NCI-H2227 (cell line): ENCODE measurements around the gene SMG6.

Source experiments
- DNase-seq: peaks from one replicate; lab custom pipeline; 2025; ENCODE audit not compliant: unreplicated experiment; lab: John Stamatoyannopoulos, UW

Gene SMG6

DNA sequence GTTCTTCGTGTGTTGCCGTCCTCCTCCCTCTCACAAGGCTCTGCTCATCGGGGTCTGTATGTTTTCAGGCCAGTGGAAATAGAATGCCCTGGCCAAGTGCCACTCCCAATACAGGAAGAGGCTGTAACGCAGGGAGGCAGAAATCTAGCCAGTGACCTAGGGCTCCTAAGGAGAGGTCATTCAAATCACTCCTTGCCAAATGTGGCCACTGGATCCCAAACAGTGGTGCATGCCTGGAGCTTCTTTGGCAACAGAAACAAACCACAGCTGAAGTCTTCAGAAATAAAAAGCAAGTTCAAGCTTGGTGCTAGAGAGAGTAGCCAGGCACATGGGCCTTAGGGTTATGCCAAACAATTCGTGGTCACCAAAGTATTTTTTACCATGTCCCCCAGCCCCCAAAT is 66.1 kb downstream of the SMG6 start:
- DNase-seq: no peak

GRCh38 chr17:2235792-2236366 is 67.7 kb downstream of the SMG6 start:
- no peak for DNase-seq

DNA sequence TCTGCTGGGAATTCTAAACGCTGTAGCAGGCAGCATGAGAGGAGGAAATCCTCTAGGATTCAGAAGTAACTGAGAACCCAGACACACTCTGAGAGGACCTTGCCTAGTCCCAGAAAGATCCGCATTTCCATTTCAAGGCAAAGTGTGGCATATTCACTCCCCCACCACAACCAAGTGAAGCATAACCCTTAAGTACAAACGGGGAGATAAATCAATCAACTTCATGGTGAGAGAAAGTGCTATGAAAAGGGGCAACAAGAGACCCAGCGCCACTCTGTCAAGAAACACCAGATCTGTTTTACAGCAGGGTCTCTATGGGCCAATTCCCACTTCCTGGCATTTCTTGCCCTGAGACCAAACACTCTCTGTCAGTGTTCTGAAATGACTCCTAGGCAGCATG is 68.3 kb downstream of the SMG6 start:
- no peak for DNase-seq

GRCh38 chr17:2233441-2233947 is 70.1 kb downstream of the SMG6 start:
- DNase-seq: no peak

DNA sequence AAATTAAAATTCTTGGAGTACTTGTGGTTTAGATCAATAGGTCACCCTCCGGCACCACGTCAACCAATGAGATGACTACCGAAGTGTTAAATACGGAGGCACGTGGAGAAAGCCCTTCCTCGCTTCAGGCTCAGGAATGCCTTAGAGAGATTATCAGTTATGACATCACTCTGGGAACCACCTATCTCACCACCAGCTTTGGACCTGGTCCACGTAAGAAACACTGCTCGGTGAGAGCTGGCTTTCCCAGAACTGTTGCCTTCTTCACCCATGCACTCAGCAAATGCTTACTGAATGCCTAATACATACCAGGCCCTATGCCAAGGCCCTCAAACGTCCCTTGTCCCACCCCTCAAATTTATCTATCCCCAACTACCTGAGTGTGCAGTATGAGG is 71.3 kb downstream of the SMG6 start:
- no peak for DNase-seq

DNA sequence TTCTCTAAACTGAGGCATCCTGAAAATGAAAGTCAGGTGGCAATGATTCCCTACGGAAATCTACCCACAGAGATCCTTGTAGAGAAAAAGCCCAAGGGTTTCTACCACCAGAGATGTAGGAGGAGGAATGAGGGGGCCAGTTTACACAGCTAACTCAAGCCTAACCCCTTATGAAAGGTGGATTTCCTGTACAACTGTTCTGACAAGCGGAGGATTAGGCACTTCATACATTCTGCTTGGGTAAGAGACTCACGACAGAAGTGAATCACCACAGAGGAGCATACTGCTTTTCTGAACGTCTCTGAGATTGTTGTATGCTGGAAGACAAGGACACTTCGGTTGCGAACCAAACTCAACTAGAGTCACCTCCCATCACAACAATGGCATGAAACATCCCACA is 72.7 kb downstream of the SMG6 start:
- no peak for DNase-seq

DNA sequence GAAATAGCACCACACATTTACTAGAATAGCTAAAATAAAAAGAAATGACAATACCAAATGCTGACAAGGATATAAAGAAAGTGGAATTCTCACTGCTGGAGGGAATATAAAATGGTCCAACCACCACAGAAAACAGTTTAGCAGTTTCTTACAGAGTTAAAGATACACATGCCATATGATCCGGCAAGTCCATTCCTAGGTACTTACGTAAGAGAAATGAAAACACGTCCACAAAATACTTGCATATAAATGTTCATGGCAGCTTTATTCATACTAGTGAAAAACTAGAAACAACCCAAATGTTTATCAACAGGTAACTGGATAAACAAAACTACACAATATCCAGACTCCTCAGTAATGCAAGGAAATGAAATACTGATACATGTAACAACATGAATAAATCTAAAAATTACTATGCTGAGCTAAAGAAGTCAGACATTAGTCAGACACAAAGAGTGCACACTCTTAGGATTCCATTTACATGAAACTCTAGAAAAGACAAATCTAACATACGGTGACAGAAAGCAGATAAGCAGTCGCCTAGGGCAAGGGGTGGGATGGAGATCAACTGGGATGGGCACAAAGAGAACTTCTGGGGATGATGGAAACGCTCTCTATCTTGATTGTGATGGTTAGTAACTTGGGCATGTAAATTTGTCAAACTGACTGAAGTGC is 76.4 kb downstream of the SMG6 start:
- no peak for DNase-seq

GRCh38 chr17:2223617-2223927 is 80.0 kb downstream of the SMG6 start:
- DNase-seq: no peak

GRCh38 chr17:2222901-2223616 is 80.5 kb downstream of the SMG6 start:
- no peak for DNase-seq

DNA sequence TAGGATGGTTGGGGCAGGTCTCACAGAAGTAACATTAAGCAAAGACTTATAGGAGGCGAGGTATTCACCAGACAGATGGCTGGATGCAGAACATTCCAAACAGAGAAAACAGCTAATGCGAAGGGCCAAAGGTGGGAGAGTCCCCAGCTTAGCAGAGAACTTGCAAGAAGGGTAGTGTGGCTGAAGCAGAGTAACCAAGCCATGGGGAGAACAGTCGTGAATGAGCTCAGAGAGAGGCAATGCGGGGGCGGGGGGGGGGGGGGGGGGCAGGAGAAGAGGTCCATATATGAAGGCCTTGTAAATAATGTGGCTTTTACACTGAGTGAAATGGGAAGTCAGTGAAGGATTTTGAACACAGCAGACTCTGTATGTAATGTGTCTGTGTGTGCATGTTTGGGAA is 81.3 kb downstream of the SMG6 start:
- no peak for DNase-seq

DNA sequence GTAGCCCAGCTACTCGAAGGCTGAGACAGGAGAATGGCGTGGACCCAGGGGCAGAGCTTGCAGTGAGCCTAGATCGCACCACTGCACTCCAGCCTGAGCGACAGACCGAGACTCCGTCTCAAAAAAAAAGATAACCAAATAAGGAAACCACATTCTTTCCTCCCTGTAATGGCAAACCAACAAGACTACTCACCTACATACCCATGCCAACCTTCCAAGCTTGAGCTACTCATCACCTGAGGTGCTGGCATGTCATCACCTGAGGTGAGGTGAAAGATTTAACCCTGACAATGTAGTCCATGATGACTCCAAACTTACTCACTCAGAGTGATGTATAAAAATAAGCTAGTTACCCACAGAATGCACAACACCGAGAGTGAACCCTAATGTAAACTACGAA is 85.2 kb downstream of the SMG6 start:
- no peak for DNase-seq

DNA sequence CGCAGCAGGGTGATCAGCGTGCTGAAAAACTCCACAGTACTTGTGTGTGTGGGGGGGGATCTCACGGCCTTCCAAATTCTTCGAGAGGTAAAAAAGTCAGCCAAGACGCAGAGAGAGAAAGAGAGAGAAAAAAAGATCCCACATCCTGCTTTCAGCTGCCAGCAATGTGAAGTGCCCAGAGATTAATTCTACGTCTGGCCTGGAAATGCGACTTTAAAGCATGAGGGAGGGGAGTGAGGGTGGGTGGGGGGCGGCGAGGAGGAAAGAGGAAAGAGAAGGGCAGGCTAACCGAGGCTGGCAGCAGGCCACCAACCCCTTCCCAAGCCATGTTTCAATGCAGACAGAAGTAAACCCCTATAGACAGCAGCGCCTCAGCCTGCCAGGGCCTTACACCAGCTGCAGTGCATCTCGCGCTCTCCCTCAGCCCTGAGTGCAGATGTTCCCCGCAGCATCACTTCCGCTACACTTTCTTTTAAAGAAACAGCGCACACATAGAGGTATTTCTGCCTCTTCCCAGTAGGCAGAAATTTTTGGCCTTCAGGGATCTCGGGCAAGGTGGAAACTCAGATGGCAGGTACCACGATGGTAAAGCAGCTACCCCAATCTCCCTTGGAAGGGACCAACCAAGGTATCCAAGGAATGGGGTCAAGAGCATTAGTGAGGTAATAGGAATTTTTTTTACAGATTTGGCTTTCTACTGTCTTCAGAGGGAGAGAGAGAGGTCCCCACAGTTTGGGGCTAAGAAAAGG is 87.8 kb downstream of the SMG6 start:
- DNase-seq: peak; percentile 6

GRCh38 chr17:2214929-2215615 is 88.5 kb downstream of the SMG6 start:
- peak; percentile 5 for DNase-seq

- peak; percentile 2 for DNase-seq
Observed at GRCh38 chr17:2214047-2214928, 89.3 kb downstream of the SMG6 start.

DNA sequence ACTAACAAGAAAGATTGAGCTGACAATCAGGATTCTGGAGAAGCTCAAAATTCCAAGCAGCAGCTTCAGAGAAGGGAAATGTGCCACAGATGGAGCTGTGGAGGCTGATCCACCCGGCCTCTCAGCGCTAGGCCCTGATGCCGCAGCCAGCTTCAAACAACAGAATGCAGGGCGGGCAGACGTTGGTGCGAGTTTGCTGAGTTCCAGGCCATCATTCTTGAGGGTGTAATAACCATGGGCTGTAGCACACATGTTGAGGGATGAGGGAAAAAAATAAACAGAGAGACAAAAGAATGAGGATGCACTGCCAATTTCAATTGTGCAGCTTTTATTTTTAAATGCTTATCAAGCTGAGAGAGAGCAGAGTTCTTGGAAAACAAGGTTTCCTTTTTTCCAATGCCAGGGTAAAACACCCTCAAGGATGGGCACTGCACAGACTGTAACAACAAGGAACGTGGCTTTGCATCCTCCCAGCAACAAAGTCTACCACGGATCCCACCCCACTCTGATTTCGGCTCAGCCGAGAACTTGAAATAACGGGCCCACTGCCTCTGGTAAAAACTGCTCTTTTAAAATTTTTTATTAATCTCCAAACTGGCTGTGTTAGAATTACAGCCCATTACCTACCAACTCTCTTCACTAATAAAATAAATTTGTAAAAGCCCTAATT is 90.2 kb downstream of the SMG6 start:
- peak; percentile 5 for DNase-seq

DNA sequence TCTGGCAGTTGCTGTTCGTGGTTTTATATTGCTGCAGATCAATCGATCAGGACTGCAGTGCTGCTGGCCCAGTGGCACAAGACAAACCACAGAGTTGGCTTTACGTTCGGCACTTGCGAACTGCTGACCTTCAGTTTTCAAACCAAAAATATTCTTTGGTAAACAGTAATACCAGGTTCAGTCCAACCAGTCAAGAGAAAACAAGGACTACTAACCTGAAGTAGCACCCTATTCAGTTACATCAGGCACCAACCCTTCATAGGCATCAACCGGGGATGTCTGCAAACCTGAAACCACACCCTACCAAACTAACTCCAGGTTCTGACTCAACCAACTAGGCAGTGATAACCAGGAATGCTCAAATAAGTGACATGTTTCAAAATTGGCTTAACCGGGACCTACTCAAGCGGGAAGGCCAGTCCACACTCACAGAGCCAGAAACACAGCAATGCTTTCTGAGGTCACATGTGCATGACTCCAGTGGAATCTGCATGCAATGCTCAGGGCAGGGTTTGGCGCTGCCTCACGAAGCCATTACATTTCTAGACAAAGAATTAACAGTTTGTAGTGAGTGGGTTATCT is 91.1 kb downstream of the SMG6 start:
- peak; percentile 0 for DNase-seq

GRCh38 chr17:2211661-2212399 is 91.8 kb downstream of the SMG6 start:
- DNase-seq: no peak

GRCh38 chr17:2210726-2211125 is 92.9 kb downstream of the SMG6 start:
- no peak for DNase-seq
